ENCODE results near the gene LOXHD1.

- TF ChIP-seq CTCF (conservative IDR thresholded peaks at IDR 0.05) (no peak), EZH2 (IDR thresholded peaks at IDR 0.05; ENCODE audit: low read depth) (no peak)
Observed at GRCh38 chr18:46452820-46453219, 204.2 kb downstream of the LOXHD1 start.
